ENCODE data around the gene NDC80.
"Not testable (repeated sequence)": the region's sequence is repeated elsewhere in the genome, so short reads cannot be mapped to it uniquely, and the experiment has no call there.

The NDC80 gene

DNA sequence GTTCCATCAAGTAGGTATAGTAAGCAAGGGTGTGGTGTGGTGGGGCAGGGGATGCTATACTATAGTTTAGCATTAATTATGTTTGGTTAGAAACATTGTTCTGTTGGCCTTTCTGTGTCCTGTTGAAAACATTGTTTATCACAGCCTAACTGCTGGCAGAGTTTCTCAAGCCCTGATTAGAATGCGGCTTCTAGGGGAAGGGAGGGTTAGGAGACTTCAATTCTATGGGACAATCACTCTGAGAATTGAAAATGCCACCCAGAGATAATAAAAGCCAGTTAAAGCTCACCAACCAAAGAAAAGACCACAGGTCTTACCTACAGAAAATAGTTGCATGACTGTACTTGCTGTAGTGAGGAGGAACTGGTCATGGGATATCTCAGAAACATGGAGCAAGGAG, 64.2 kb downstream of the NDC80 start:
- DNase-seq: no peak

DNA sequence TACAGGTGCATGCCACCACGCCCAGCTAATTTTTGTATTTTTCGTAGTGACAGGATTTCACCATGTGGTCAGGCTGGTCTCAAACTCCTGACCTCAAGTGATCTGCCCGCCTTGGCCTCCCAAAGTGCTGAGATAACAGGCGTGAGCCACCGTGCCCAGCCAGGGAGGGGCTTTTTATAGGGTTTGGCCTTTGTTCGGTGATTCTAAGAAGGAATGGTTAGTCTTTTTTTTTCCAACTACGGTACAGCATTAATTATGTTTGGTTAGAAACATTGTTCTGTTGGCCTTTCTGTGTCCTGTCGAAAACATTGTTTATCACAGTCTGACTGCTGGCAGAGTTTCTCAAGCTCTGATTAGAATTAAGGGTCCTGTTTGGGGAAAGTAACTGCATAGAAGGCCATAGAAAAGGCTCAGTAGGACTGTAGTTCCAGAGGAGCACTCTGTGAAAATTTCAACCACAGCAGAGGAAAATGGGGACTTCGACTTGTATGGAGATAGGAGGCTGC, 64.8 kb downstream of the NDC80 start:
- no peak for DNase-seq

- DNase-seq: no peak
Measured at GRCh38 chr18:2641638-2642037, 70.3 kb downstream of the NDC80 start.

GRCh38 chr18:2642771-2643170, 71.4 kb downstream of the NDC80 start:
- no peak for DNase-seq

GRCh38 chr18:2644535-2644934, 73.2 kb downstream of the NDC80 start:
- no peak for DNase-seq

DNA sequence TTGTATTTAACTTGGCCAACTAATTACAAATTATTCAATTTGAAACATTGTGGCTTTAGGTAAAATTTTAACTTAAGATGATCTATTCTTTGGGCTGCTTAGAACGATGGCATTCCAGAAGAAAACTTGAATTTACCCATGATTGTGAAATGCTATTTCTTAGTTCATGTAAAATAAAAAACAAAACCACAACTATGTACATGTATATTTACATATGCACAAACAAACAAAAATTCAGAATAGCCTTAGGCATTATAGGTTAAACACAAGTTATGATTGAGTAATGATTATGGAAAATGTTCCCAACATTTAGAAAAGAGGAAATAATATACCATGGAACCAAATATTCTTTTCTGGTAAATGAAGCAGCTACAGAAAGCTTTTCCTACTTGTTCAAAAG, 80.6 kb downstream of the NDC80 start:
- DNase-seq: no peak

- DNase-seq: no peak
Measured at GRCh38 chr18:2653467-2653866, 82.1 kb downstream of the NDC80 start.

DNA sequence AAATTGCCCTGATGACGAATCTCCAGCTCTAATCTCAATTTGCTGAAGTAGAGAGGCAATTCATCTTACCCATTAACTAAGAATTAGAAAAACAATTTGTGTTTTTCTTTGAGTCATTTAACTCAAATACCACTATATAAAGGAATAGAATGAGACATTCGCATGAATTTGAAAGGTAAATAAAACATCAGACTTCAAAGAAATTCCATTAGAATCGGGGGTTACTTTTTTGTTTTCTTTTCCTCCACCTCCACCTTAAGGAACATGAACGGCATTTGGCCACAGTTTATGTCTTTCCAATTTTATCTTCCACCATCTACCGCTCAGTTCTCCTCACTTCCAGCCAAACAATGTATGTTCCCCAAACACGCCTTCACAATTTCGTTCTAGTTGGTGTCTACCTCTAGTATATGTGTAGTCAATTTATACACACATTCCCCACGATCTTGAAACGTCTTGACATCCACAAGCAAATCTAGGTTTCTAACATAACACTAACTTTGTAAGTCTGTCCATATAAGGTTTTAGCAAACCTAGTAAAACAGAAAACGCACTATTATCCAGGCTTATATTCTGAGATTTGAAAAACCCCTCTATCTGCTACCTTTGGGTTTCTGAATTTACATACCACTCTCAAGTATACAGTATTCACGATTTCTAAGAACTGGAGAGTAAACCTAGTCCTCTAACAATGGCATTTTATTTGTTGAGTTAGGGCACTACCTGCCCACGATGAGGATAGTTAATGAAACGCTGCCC, 83.0 kb downstream of the NDC80 start:
- no peak for DNase-seq

- peak; percentile 88 for DNase-seq
Measured at GRCh38 chr18:2654928-2655177, 83.5 kb downstream of the NDC80 start.

DNA sequence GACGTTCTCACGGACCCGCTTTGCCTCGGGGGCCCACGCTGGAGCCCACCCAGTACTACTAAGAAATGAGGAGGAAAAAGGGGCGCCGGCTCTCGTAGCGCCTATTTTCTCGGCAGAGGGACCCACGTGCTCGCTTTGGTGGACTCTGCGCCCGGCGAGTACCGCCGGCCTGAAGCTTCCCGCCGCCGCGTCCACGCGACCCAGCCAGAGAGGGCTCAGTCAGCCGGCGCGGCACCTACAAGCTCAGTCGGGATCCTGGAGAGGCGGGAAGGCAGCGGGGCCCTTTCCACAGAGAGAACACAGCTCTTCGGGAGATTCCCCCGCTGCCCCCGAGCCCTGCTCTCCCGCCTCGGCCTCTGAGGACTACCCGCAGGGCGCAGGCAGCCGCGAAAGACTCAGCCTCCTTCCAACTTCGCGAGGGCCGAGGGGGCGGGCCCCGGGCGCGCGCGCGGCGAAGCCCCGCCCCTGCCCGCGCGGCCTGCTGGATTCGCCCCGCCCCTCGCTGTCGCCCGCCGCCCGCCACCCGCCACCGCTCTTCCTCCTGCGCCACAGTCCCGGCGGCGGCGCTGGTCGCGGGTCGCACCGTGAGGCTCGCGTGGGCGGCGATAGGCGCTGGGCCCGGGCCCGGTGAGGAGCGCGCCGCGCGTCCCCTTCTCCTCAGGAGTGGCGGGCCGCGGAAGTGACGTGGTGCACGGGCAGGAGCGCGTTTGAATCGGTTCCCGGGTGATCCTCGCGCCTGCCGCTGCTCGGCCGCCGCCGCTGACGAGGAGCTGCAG, 84.0 kb downstream of the NDC80 start, which contains the start of gene SMCHD1:
Gene SMCHD1, plus strand, starts transcription at position 549 of the 776 bp plus-strand sequence. CDS start 350 bp downstream, outside the sequence.
- DNase-seq: peak; percentile 95

GRCh38 chr18:2655954-2656236, 84.5 kb downstream of the NDC80 start:
- DNase-seq: no peak

GRCh38 chr18:2656237-2656980, 85.1 kb downstream of the NDC80 start:
- peak; percentile 36 for DNase-seq

DNA sequence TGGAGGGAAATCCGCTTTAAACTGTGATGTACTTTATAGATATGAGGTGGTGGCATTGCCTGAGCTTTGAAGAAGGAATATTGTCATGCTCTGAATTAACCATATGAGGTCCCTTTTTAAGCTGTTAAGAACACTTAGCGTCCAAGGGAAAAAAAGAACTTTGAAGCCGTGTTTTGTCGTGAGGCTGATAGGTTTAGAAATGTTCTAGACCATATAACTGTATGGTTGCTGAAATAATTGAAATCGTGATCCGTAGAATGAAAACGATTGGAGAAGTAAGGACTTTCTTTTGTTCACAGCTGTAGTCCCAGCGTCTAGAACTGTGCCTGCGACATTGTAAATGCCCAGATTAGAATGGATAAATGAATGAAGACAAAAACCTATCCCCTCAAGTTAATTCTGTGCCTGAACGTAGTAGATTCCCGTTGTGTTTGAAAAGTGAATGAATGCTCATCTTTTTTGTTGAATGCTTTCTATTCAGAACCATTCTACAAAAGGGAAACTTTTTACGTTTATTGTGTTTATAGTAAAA, 85.7 kb downstream of the NDC80 start:
- no peak for DNase-seq

DNA sequence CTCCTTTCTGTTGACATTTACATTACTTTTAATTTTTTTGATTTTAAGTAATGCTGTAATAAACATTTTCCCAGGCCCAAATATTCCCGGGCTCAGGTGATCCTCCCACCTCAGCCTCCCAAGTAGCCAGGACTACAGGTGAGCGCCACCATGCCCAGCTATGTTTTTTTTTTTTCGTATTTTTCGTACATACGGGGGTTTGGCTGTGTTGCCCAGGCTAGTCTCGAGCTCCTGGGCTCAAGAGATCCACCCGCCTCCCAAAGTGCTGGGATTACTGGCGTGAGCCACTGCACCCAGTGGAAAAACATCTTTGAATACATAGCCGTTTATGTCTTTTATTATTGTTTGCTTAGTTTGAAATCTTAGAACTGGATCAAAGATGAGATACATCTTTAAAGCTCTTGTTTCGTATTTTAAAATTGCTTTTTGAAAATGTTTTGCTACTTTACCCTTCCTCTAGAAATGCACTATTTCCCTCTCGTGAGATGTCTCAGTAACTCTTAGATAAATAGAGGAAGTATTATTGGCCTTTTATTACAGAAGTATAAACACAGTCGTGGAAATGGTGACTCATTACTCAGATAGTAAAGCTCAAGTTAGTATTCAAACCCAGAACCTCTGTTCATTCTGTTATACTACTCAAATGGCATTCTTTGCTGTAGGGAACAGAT, 86.6 kb downstream of the NDC80 start:
- no peak for DNase-seq

DNA sequence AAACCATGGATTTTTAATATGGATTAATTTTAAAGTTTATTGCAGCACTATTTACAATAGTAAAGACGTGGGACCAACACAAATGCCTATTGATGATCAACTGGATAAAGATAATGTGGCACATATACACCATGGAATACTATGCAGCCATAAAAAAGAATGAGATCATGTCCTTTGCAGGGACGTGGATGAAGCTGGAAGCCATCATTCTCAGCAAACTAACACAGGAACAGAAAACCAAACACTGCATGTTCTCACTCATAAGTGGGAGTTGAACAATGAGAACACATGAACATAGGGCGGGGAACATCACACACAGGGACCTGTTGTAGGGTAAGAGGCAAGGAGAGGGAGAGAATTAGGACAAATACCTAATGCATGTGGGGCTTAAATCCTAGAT, 89.5 kb downstream of the NDC80 start:
- not testable (repeated sequence) for DNase-seq

- DNase-seq: not testable (repeated sequence)
Measured at GRCh38 chr18:2662288-2662687, 90.9 kb downstream of the NDC80 start.

- no peak for DNase-seq
Measured at GRCh38 chr18:2662990-2663389, 91.6 kb downstream of the NDC80 start.
